Adipose tissue (tissue), 3 donors: Measurements from ENCODE around the gene PLCH2. TPM values are rescaled to one million over a fixed set of nuclear protein-coding genes. Genes with fewer than 3 reads are reported as not detected.
"Not testable (repeated sequence)": the region's sequence is repeated elsewhere in the genome, so short reads cannot be mapped to it uniquely, and the experiment has no call there.

Experiments
- H3K27ac ChIP-seq: one replicate; pipeline ENCODE4 v1.5.1; 2013; ENCODE audit warnings: low read depth, low read length
- WGBS, 3 donors: extraction: QIAGEN DNeasy Blood & Tissue Kit; methylation state at CpG; one replicate each; pipeline ENCODE4 v1.1.7; 2013; 5-methylcytosine and 5-hydroxymethylcytosine counted together
- polyA plus RNA-seq, 3 donors: library from polyadenylated mRNA; stranded (reverse); fragments of 200-250 nt; gene quantifications; one replicate each; pipeline ENCODE4 v1.2.3, GENCODE V29; 2013
- donor health status: healthy with polysubstance abuse.
- donor health status: Bipolar disorder and iron deficiency.
- donor health status: healthy.

Gene PLCH2
- polyA plus RNA-seq, 3 donors = 0.45 to 2.2 (median 0.62) TPM

- WGBS, 3 donors = 74 to 79% (median 75%) methylated on average over 17 of the region's 17 CpGs
- H3K27ac ChIP-seq = no peak overlapping the region
These were observed 18.6 kb upstream of the PLCH2 start for GRCh38 chr1:2457444-2457843.

GRCh38 chr1:2458687-2459086 lies 17.4 kb upstream of the PLCH2 start:
- 61 to 80% (median 73%) methylated on average over 18 of the region's 18 CpGs for WGBS, 3 donors
- no peak overlapping the region for H3K27ac ChIP-seq

- 64 to 83% (median 81%) methylated on average over 13 to 16 of the region's 16 CpGs for WGBS, 3 donors
- H3K27ac ChIP-seq = not testable (repeated sequence)
These were observed 16.9 kb upstream of the PLCH2 start for GRCh38 chr1:2459102-2459753.

DNA sequence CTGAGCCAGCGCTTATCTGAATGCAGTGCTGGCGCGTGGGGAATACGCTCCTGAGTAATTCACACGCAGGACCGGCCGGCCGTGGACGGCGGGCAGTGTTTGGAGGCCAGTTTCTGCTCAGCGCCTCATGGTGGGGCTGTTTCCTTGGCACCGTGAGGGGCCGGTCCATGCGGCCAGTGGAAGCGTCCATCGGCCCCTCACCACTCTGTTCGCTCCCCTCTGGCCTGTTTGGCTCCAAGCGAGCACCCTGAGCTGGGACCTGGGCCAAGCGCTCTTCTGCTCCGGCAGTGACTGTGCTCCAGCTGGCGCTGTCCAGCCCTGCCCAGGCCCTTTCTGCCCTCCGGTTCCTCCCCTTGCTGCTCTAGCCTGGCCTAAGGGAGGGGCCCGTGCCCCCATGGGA lies 16.3 kb upstream of the PLCH2 start:
- WGBS, 3 donors = 40 to 47% (median 45%) methylated on average over 23 of the region's 23 CpGs
- no peak overlapping the region for H3K27ac ChIP-seq

- WGBS, 3 donors = 53 to 63% (median 60%) methylated on average over 8 of the region's 8 CpGs
These were observed 15.9 kb upstream of the PLCH2 start for GRCh38 chr1:2460203-2460602.

GRCh38 chr1:2460996-2461751 lies 14.9 kb upstream of the PLCH2 start:
- 60 to 78% (median 65%) methylated on average over 18 of the region's 18 CpGs for WGBS, 3 donors

More at GRCh38 chr1:2460203-2460602, 15.9 kb upstream of the PLCH2 start:
- H3K27ac ChIP-seq = no peak overlapping the region

DNA sequence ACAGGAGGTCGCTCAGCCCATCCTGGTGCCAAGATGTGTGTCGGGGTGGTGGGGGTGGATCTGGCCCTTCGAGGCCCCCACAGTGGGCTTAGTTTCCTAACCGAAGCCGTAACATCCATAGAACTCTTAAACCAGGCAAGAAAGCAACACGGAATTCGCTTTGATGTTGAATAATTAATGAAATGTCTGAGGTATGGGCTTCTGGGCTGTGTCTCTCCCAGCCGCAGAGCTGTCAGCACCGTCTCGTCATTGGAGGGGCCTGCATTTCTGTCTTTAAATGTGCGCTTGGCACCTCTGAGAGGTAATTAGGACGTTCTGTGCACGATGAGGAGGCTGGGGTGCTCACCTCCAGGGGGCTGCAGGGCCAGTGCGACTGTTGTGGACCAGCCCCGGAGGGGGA lies 13.3 kb upstream of the PLCH2 start:
- H3K27ac ChIP-seq = no peak overlapping the region
- WGBS, 3 donors = 40 to 43% (median 41%) methylated on average over 15 of the region's 15 CpGs

More at GRCh38 chr1:2460996-2461751, 14.9 kb upstream of the PLCH2 start:
- H3K27ac ChIP-seq = no peak overlapping the region

DNA sequence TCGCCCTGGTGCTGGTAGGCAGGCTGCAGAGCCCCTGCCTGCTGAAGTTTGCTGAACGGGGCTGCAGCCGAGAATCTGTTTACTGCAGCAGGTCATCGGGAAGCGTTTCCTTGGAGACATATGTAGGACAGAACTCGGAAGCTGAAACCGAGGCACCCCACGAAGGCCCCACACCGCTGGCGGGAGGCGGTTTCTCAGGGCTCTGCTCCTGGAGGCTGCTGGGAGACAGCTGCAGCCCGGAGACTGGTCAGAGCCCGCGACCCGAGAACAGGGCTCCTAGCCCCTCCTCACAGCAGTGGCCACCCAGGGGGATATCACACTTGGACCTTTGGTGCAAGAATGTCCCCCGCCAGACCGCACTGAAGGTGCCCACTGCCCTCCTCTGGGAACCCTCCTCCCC lies 12.7 kb upstream of the PLCH2 start:
- 21 to 41% (median 34%) methylated on average over 17 of the region's 17 CpGs for WGBS, 3 donors
- H3K27ac ChIP-seq = no peak overlapping the region

DNA sequence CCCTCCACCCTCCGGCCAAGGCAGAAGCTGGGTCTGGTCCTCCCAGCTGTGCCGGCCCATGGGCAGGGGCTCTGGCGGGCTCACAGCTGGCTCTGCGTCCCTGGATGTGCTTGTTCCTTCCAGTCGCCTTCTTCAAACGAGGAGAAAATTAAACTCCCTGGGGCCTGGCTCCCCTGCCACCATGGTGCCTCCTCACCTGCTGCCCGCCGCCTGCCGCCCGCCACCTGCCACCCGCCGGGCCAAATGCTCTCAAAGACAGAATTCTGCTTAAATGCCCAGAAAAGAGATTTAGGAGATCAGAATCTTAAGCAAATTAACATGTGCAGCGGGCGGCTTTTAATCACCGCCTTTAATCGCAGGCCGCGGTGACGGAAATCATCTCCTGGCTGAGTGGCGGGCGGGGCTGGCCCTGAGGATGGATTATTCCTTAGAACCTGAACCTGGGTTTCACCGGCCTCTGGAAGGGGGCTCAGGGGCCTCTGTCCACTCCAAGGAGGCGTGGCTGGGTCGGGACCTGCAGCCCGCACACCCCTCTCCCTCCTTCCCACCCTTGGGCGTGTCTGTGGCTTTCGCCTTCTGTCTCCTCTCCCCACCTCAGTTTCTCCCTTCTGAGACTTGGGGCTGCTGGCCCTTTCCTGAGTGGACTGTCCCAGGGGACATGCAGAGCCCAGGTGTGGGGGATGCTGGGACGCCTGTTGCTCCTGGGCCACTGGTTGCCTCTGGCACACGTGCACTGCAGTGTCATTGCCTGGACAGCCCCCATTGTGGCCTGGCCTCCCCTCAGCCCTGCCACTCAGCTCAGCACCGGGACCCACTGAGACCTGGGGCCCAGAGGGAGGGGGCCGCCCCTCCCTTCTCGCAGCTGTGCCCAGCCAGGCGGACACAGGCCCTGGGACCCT lies 10.5 kb upstream of the PLCH2 start:
- WGBS, 3 donors = 70 to 79% (median 77%) methylated on average over 33 of the region's 33 CpGs
- no peak overlapping the region for H3K27ac ChIP-seq

DNA sequence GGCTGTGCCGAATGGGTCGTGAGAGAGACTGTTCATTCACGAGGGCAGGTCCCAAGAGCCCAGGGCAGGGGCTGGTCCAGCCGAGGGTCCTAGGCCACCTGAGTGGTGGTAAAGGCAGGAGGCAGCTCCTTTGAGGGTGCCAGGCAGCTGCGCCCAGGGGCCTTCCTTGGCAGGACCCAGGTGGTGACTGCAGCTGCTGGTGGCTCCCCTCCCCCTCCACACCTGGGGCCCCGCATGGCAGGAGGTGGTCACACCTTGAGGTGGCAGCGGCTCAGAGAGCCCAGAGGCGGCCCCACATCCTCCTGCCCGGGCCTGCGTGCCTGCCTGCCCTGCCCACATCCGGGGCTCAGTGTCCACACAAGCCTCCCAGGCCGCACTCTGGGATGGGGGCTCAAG lies 9.8 kb upstream of the PLCH2 start:
- WGBS, 3 donors = 52 to 59% (median 53%) methylated on average over 12 of the region's 12 CpGs
- no peak overlapping the region for H3K27ac ChIP-seq

DNA sequence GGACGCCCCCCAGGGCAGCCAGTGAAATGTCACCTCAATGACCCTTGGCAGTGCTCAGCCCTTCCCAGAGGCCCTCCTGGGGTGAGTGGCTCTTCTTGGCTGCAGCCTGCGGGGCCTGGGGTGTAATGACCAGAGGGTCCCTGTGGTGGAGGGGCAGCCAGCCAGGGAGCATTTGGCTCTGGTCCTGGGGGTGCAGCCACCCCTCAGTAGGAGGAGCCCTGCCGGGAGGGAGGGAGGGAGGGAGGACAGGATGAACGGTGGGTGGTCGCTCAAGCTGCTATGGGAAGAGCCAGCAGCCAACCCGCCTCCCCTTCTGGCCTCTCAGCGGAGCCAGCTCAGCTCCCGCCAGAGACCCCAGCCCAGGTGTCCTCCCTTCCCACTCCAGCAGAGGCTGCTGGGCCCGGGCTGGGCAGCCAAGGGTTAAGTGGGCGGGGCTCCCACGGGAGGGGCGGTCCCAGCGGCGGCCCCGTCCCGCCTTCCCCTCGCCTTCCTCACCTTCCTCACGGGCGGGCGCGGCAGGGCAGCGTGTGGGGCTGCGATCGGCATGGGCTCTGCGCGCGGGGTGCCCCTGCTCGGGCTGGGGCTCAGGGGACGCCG lies 9.0 kb upstream of the PLCH2 start:
- H3K27ac ChIP-seq = no peak overlapping the region
- 3 to 11% (median 9%) methylated on average over 21 to 30 of the region's 30 CpGs for WGBS, 3 donors

GRCh38 chr1:2468041-2468472 lies 8.0 kb upstream of the PLCH2 start:
- WGBS, 3 donors = 19 to 31% (median 27%) methylated on average over 14 of the region's 14 CpGs
- no peak overlapping the region for H3K27ac ChIP-seq

- 55 to 57% (median 56%) methylated on average over 10 of the region's 10 CpGs for WGBS, 3 donors
- H3K27ac ChIP-seq = no peak overlapping the region
These were observed 7.5 kb upstream of the PLCH2 start for GRCh38 chr1:2468540-2468939.

GRCh38 chr1:2469103-2469940 lies 6.8 kb upstream of the PLCH2 start:
- no peak overlapping the region for H3K27ac ChIP-seq
- WGBS, 3 donors = 54 to 56% (median 55%) methylated on average over 24 to 25 of the region's 25 CpGs

- no peak overlapping the region for H3K27ac ChIP-seq
- WGBS, 3 donors = 24 to 34% (median 31%) methylated on average over 27 of the region's 27 CpGs
These were observed 5.6 kb upstream of the PLCH2 start for GRCh38 chr1:2470290-2471158.

- 60 to 68% (median 61%) methylated on average over 7 of the region's 7 CpGs for WGBS, 3 donors
- no peak overlapping the region for H3K27ac ChIP-seq
These were observed 5.0 kb upstream of the PLCH2 start for GRCh38 chr1:2471159-2471471.

GRCh38 chr1:2471587-2472001 lies 4.5 kb upstream of the PLCH2 start:
- 63 to 86% (median 82%) methylated on average over 15 of the region's 15 CpGs for WGBS, 3 donors
- H3K27ac ChIP-seq = no peak overlapping the region
